H1 (cell line): ENCODE data around the gene MAOB. TPM values are rescaled to one million over a fixed set of nuclear protein-coding genes. Genes with fewer than 3 reads are reported as not detected.
A peak's percentile ranks its signal among the peaks of the same experiment; 100 is the strongest.

Source experiments
- CTCF ChIA-PET: fragments of 300-600 bp; sonication (Branson Sonifier 250); formaldehyde crosslinking; loops from one replicate; lab custom pipeline; 2021; ENCODE audit not compliant: partially characterized antibody; lab: Charles Lee
- POLR2A ChIA-PET: fragments of 300-600 bp; sonication (Branson Sonifier 250); formaldehyde crosslinking; loops from one replicate; lab custom pipeline; 2021; ENCODE audit warnings: inconsistent platforms; ENCODE audit not compliant: partially characterized antibody; lab: Charles Lee
- DNase-seq, 2 experiments: peaks; one replicate each; pipeline versions ENCODE4 v3.0.0 to v3.0.0-alpha.2; 2010 to 2022; ENCODE audit warnings: low spot score in 2 of 2, low read depth in 1 of 2, mixed read lengths in 1 of 2
- FAIRE-seq: peaks from 2 replicates; lab custom pipeline; 2011; peaks lifted over from hg19 to GRCh38; lab: Jason Lieb, UNC
- H2AFZ ChIP-seq: 2 replicates; pipeline ENCODE4 v1.8.1; 2012; ENCODE audit warnings: low read length, inconsistent platforms
- H2AK5ac ChIP-seq: 2 replicates; pipeline ENCODE4 v1.6.1; 2013; ENCODE audit warnings: low read depth, low read length
- H2BK120ac ChIP-seq: replicated peaks from 2 replicates; pipeline ENCODE3; 2013; ENCODE audit warnings: low read depth, low read length, inconsistent platforms
- H2BK12ac ChIP-seq: 2 replicates; pipeline ENCODE4 v1.6.1; 2013; ENCODE audit warnings: low read depth, low read length
- H2BK15ac ChIP-seq: 2 replicates; pipeline ENCODE4 v1.6.1; 2013; ENCODE audit warnings: low read length
- H2BK20ac ChIP-seq: 2 replicates; pipeline ENCODE4 v1.6.1; 2013; ENCODE audit warnings: low read length
- H2BK5ac ChIP-seq: 2 replicates; pipeline ENCODE4 v1.6.1; 2013; ENCODE audit warnings: low read depth, low read length
- H3K14ac ChIP-seq: 2 replicates; pipeline ENCODE4 v1.6.1; 2013; ENCODE audit warnings: inconsistent platforms; ENCODE audit not compliant: insufficient read length
- H3K18ac ChIP-seq: 2 replicates; pipeline ENCODE4 v1.6.1; 2013; ENCODE audit warnings: low read length; ENCODE audit errors: extremely low read depth
- H3K23ac ChIP-seq: 2 replicates; pipeline ENCODE4 v1.6.1; 2013; ENCODE audit warnings: inconsistent platforms; ENCODE audit not compliant: insufficient read length
- H3K23me2 ChIP-seq: 2 replicates; pipeline ENCODE4 v1.6.1; 2013; ENCODE audit warnings: low read depth, low read length
- H3K27ac ChIP-seq: 2 replicates; pipeline ENCODE4 v1.6.1; 2011; ENCODE audit warnings: low read depth, low read length, inconsistent platforms
- H3K27me3 ChIP-seq, 4 experiments: replicated peaks in 1 of 4; 1 replicate in 1 of 4; 2 replicates in 3 of 4; pipeline versions ENCODE4 v1.6.1 to v1.8.1; 2011 to 2013; ENCODE audit warnings: low read length in 3 of 4, mild to moderate bottlenecking in 3 of 4, inconsistent platforms in 2 of 4, mixed read lengths in 2 of 4, moderate library complexity in 1 of 4; ENCODE audit not compliant: control insufficient read depth in 3 of 4, insufficient read depth in 3 of 4; ENCODE audit errors: extremely low read depth in 1 of 4
- H3K36me3 ChIP-seq, 4 experiments: 2 replicates each; pipeline versions ENCODE4 v1.6.1 to v1.8.1; 2011 to 2013; ENCODE audit warnings: mild to moderate bottlenecking in 4 of 4, low read length in 3 of 4, moderate library complexity in 2 of 4, control low read depth in 1 of 4, inconsistent platforms in 1 of 4; ENCODE audit not compliant: insufficient read depth in 4 of 4, control insufficient read depth in 2 of 4
- H3K4ac ChIP-seq: replicated peaks from 2 replicates; pipeline ENCODE3; 2013; ENCODE audit warnings: low read length, low read depth, mixed read lengths, inconsistent platforms; ENCODE audit not compliant: insufficient read length
- H3K4me1 ChIP-seq, 4 experiments: replicated peaks in 1 of 4; 1 replicate in 1 of 4; 2 replicates in 3 of 4; pipeline versions ENCODE4 v1.6.1 to v1.8.1; 2011 to 2013; ENCODE audit warnings: low read length in 3 of 4, inconsistent platforms in 2 of 4, mixed read lengths in 1 of 4; ENCODE audit not compliant: insufficient read depth in 4 of 4, control insufficient read depth in 3 of 4
- H3K4me2 ChIP-seq, 2 experiments: 2 replicates each; pipeline versions ENCODE4 v1.6.1 to v1.8.1; 2011 to 2013; ENCODE audit warnings: low read depth in 2 of 2, low read length in 2 of 2, control low read depth in 1 of 2, inconsistent platforms in 1 of 2, mild to moderate bottlenecking in 1 of 2; ENCODE audit not compliant: insufficient read depth in 1 of 2
- H3K4me3 ChIP-seq, 4 experiments: fragments of 200-600, 300-600 bp in 1 of 4; sonication (generic), shearing (Covaris generic), sonication (Bioruptor Twin) in 1 of 4; 2 replicates each; pipeline versions ENCODE4 v1.5.1 to v1.8.1; 2011 to 2016; ENCODE audit warnings: low read length in 4 of 4, low read depth in 3 of 4, control low read depth in 2 of 4, inconsistent platforms in 2 of 4, mild to moderate bottlenecking in 2 of 4, mixed read lengths in 1 of 4, moderate library complexity in 1 of 4; ENCODE audit not compliant: insufficient read depth in 2 of 4; ENCODE audit errors: extremely low read depth in 1 of 4
- H3K56ac ChIP-seq: replicated peaks from 2 replicates; pipeline ENCODE3; 2013; ENCODE audit warnings: low read depth, mild to moderate bottlenecking, mixed read lengths, low read length, inconsistent platforms; ENCODE audit not compliant: insufficient read length
- H3K79me1 ChIP-seq: 2 replicates; pipeline ENCODE4 v1.6.1; 2013; ENCODE audit warnings: low read depth, low read length, control low read depth
- H3K79me2 ChIP-seq, 2 experiments: 2 replicates each; pipeline versions ENCODE4 v1.6.1 to v1.8.1; 2012 to 2013; ENCODE audit warnings: low read length in 2 of 2, mild to moderate bottlenecking in 2 of 2, inconsistent platforms in 1 of 2; ENCODE audit not compliant: insufficient read depth in 2 of 2, control insufficient read depth in 1 of 2
- H3K9ac ChIP-seq, 4 experiments: replicated peaks in 1 of 4; 1 replicate in 1 of 4; 2 replicates in 3 of 4; pipeline versions ENCODE4 v1.6.1 to v1.8.1; 2011 to 2013; ENCODE audit warnings: low read depth in 3 of 4, low read length in 3 of 4, control low read depth in 2 of 4, mild to moderate bottlenecking in 2 of 4, moderate library complexity in 2 of 4, inconsistent platforms in 1 of 4; ENCODE audit errors: extremely low read depth in 1 of 4
- H3K9me3 ChIP-seq, 2 experiments: 2 replicates each; pipeline versions ENCODE4 v1.6.1 to v1.8.1; 2012 to 2013; ENCODE audit warnings: mild to moderate bottlenecking in 2 of 2, moderate library complexity in 2 of 2, control low read depth in 1 of 2, inconsistent platforms in 1 of 2, low read depth in 1 of 2, low read length in 1 of 2, mixed read lengths in 1 of 2; ENCODE audit not compliant: insufficient read depth in 2 of 2
- H4K20me1 ChIP-seq, 2 experiments: replicated peaks in 1 of 2; 2 replicates each; pipeline versions ENCODE3 to v1.8.1; 2011 to 2013; ENCODE audit warnings: inconsistent platforms in 2 of 2, low read length in 2 of 2, mild to moderate bottlenecking in 1 of 2; ENCODE audit not compliant: insufficient read depth in 2 of 2, control insufficient read depth in 1 of 2
- H4K5ac ChIP-seq: 2 replicates; pipeline ENCODE4 v1.6.1; 2013; ENCODE audit warnings: low read length, low read depth, mixed read lengths, inconsistent platforms; ENCODE audit not compliant: insufficient read length
- H4K8ac ChIP-seq: 2 replicates; pipeline ENCODE4 v1.8.0; 2013; ENCODE audit warnings: mild to moderate bottlenecking, moderate library complexity, low read length, inconsistent platforms; ENCODE audit not compliant: insufficient read depth; ENCODE audit errors: extremely low read depth
- H4K91ac ChIP-seq: replicated peaks from 2 replicates; pipeline ENCODE3; 2013; ENCODE audit warnings: low read length, mixed read lengths, inconsistent platforms; ENCODE audit not compliant: insufficient read length
- RAD21 ChIP-seq, 2 experiments: IDR thresholded peaks in 1 of 2; conservative IDR thresholded peaks in 1 of 2; 2 replicates each; pipeline ENCODE4 v1.6.1; 2011; ENCODE audit warnings: low read depth in 2 of 2, low read length in 2 of 2, improper control_type of control experiment in 1 of 2, inconsistent platforms in 1 of 2, mild to moderate bottlenecking in 1 of 2, moderate library complexity in 1 of 2
- SAP30 ChIP-seq: fragments of 300-600 bp; sonication (generic); IDR thresholded peaks from 2 replicates; pipeline ENCODE4 v1.7.1; 2012; ENCODE audit warnings: low read length, moderate library complexity, mild to moderate bottlenecking, inconsistent platforms; ENCODE audit not compliant: insufficient read depth, insufficient replicate concordance
- WGBS, 2 experiments: shearing (Covaris generic) in 1 of 2; methylation state at CpG; one replicate each; pipeline versions ENCODE4 v1.1.6 to v1.1.7; 2013 to 2015; ENCODE audit warnings: low lambda C conversion rate in 2 of 2, mixed read lengths in 2 of 2, inconsistent platforms in 1 of 2, low coverage in 1 of 2, missing lambda C conversion rate in 1 of 2; ENCODE audit not compliant: insufficient replicate concordance in 2 of 2, insufficient coverage in 1 of 2, insufficient read length in 1 of 2; ENCODE audit errors: extremely low coverage in 1 of 2, missing lambda C conversion rate in 1 of 2; 5-methylcytosine and 5-hydroxymethylcytosine counted together
- polyA plus RNA-seq, 7 experiments: library from polyadenylated mRNA; depleted of rRNA in 3 of 7; stranded (reverse) in 5 of 7; unstranded in 2 of 7; fragments of >200 nt in 5 of 7; fragments of 200-250 nt in 2 of 7; gene quantifications; 1 replicate in 5 of 7; 2 replicates in 1 of 7; 4 replicates in 1 of 7; pipeline versions ENCODE4 v1.2.1 to v1.2.3, GENCODE V29; 2011 to 2013; ENCODE audit warnings: missing spikeins in 2 of 7, mixed read lengths in 2 of 7
- total RNA-seq: library from RNA; stranded (reverse); fragmentation: NEBNext Ultra II Directional; extraction: Animal tissue kit (Norgen Biotek cat#: 25700); gene quantifications from 2 replicates; pipeline ENCODE4 v1.2.1, GENCODE V29; 2021
- TF ChIP-seq, protein P1 (sequence below), 3 experiments: IDR thresholded peaks; 1 replicate in 2 of 3; 2 replicates in 1 of 3; pipeline versions ENCODE4 v1.5.1 to v1.6.1; 2011; ENCODE audit warnings: low read length in 3 of 3, mild to moderate bottlenecking in 3 of 3, inconsistent platforms in 2 of 3, low read depth in 1 of 3, moderate library complexity in 1 of 3; ENCODE audit not compliant: insufficient read depth in 1 of 3; ENCODE audit errors: control extremely low read depth in 1 of 3

The MAOB gene
- total and polyA plus RNA-seq, 2 of the 8 experiments (the other 6 are each of a cell fraction or from before 2014, with no cell fraction given) = 0.73 to 1.1 TPM

DNA sequence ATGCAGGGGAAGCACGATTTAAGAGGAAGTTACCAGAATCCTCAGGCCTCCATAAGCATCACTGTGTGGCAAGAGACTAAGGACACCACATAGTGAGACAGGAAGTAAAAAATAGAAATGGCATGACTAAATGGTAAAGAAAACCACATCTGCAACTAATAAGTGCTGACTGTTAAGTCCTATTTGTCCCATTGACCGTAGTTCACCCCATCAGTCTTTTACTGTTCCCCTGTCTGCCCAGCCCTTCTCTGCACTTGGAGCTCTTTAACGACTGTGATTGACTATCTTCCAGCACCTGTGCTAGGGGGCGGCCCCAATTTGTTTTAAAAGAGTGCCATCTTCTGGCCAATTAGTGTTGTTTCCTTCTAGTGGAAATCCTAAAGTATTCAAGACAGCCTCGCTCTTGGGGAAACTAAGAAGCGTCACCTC lies 132.0 kb downstream of the MAOB start:
- CTCF ChIA-PET = interaction anchor here (0.6 to 2.4 kb wide), 8 partner anchors 17 to 208 kb away, joined by 3 to 15 read pairs (median 6); no protein-coding TSS in a partner anchor
- no peak overlapping the region for H4K8ac ChIP-seq

More for the DNA sequence above, 132.0 kb downstream of the MAOB start:
- FAIRE-seq = peak; percentile 75
- DNase-seq = peak; percentile 10 to 43
- Histone ChIP-seq H3K4me3 (no peak overlapping the region), H2AFZ (no peak overlapping the region), H3K9me3 (no peaks in the 10 kb centered on the region), H2BK5ac (no peak overlapping the region), H4K20me1 (no peaks in the 10 kb centered on the region), H3K18ac (no peak overlapping the region), H3K4me1 (no peaks in the 10 kb centered on the region), H2BK120ac (no peak overlapping the region), H4K91ac (no peak overlapping the region), H3K23ac (no peak overlapping the region), H3K27ac (no peak overlapping the region), H2AK5ac (no peak overlapping the region), H3K4ac (no peak overlapping the region), H2BK20ac (no peak overlapping the region), H3K14ac (no peak overlapping the region), H2BK12ac (no peak overlapping the region), H4K5ac (no peak overlapping the region), H3K79me1 (no peaks in the 10 kb centered on the region), H3K23me2 (no peaks in the 10 kb centered on the region), H3K9ac (no peak overlapping the region), H2BK15ac (no peak overlapping the region), H3K27me3 (no peaks in the 10 kb centered on the region), H3K4me2 (no peak overlapping the region), H3K36me3 (no peaks in the 10 kb centered on the region), H3K79me2 (no peaks in the 10 kb centered on the region), H3K56ac (no peak overlapping the region)
- TF ChIP-seq RAD21 (IDR thresholded peaks at IDR 0.05 in 1 of 2, conservative IDR thresholded peaks at IDR 0.05 in 1 of 2; ENCODE audit: low read depth in 2 of 2, low read length in 2 of 2) = peak; percentile 80 to 86
- TF ChIP-seq, protein P1, sequence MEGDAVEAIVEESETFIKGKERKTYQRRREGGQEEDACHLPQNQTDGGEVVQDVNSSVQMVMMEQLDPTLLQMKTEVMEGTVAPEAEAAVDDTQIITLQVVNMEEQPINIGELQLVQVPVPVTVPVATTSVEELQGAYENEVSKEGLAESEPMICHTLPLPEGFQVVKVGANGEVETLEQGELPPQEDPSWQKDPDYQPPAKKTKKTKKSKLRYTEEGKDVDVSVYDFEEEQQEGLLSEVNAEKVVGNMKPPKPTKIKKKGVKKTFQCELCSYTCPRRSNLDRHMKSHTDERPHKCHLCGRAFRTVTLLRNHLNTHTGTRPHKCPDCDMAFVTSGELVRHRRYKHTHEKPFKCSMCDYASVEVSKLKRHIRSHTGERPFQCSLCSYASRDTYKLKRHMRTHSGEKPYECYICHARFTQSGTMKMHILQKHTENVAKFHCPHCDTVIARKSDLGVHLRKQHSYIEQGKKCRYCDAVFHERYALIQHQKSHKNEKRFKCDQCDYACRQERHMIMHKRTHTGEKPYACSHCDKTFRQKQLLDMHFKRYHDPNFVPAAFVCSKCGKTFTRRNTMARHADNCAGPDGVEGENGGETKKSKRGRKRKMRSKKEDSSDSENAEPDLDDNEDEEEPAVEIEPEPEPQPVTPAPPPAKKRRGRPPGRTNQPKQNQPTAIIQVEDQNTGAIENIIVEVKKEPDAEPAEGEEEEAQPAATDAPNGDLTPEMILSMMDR (IDR thresholded peaks at IDR 0.05; ENCODE audit: control extremely low read depth in 1 of 3, insufficient read depth in 1 of 3, low read depth in 1 of 3, low read length in 3 of 3) = peak in 2 of 3 experiments; percentile 36 to 55; a peak in 3 of 4 replicates
- no peak for TF ChIP-seq SAP30
- WGBS, 2 experiments = 41% methylated on average over 5 of the region's 6 CpGs; no CpG with 5 or more reads in 1 of the 2 experiments
- POLR2A ChIA-PET = no interaction called here
